Measurements from ENCODE around the gene ERBB3.

ERBB3 gene

GRCh38 chr12:56117778-56118687, 38.1 kb downstream of the ERBB3 start, which contains the start of gene ZC3H10:
ZC3H10 (plus strand) TSS chr12:56118266; CDS start chr12:56120563, 2,297 bp downstream.
- CTCF ChIA-PET: interaction anchor here (0.5 to 5.0 kb wide), 26 partner anchors 10 to 1112 kb away, joined by 3 to 86 read pairs (median 4); partner anchors contain the start of genes ERBB3, ESYT1, PA2G4 and RNF41
- no peak for TF ChIP-seq ZNF274 (IDR thresholded peaks at IDR 0.05; ENCODE audit: low read length)
- no peak for TF ChIP-seq ZNF274 (tag by site-specific recombination; IDR thresholded peaks at IDR 0.05; ENCODE audit: borderline replicate concordance)
- TF ChIP-seq ZEB2 (tag by site-specific recombination; IDR thresholded peaks at IDR 0.05): peak; percentile 98
- peak; percentile 34 for TF ChIP-seq ZNF561 (tag by site-specific recombination; IDR thresholded peaks at IDR 0.05; ENCODE audit: borderline replicate concordance)
- peak; percentile 75; the same call in 1 of the 2 replicates for TF ChIP-seq ZNF24 (tag by site-specific recombination; IDR thresholded peaks at IDR 0.05)
- no peak for TF ChIP-seq ZNF121 (tag by site-specific recombination; IDR thresholded peaks at IDR 0.05)
- TF ChIP-seq ZBTB1 (tag by site-specific recombination; IDR thresholded peaks at IDR 0.05): peak; percentile 71; the same call in 1 of the 2 replicates
- TF ChIP-seq HIC1 (tag by site-specific recombination; IDR thresholded peaks at IDR 0.05): peak; percentile 75
- TF ChIP-seq KLF8 (tag by site-specific recombination; IDR thresholded peaks at IDR 0.05): peak; percentile 93
- peak; percentile 85 for TF ChIP-seq ZFHX2 (tag by site-specific recombination; conservative IDR thresholded peaks at IDR 0.05)
- TF ChIP-seq ZNF704 (tag by site-specific recombination; IDR thresholded peaks at IDR 0.05): no peak
- peak; percentile 48; the same call in 1 of the 2 replicates for TF ChIP-seq ZNF548 (tag by site-specific recombination; IDR thresholded peaks at IDR 0.05)
- TF ChIP-seq ZNF174 (tag by site-specific recombination; IDR thresholded peaks at IDR 0.05): no peak
- 0 out of 2 replicates have a peak, but pooled peaks have one; percentile 23 for TF ChIP-seq ZNF10 (tag by site-specific recombination; IDR thresholded peaks at IDR 0.05)
- no peak for TF ChIP-seq SALL2 (tag by site-specific recombination; IDR thresholded peaks at IDR 0.05; ENCODE audit: borderline replicate concordance)
- TF ChIP-seq ZNF626 (tag by site-specific recombination; IDR thresholded peaks at IDR 0.05): no peak
- peak; percentile 97 for TF ChIP-seq ZNF76 (tag by site-specific recombination; IDR thresholded peaks at IDR 0.05; ENCODE audit: borderline replicate concordance, low read depth)
- no peak for TF ChIP-seq ZNF292 (tag by site-specific recombination; IDR thresholded peaks at IDR 0.05; ENCODE audit: borderline replicate concordance, low read depth)
- 0 out of 2 replicates have a peak, but pooled peaks have one; percentile 22 for TF ChIP-seq ZIC2 (tag by site-specific recombination; IDR thresholded peaks at IDR 0.05)
- 0 out of 2 replicates have a peak, but pooled peaks have one; percentile 37 for TF ChIP-seq ZNF488 (tag by site-specific recombination; IDR thresholded peaks at IDR 0.05)
- TF ChIP-seq ZBTB11 (tag by site-specific recombination; conservative IDR thresholded peaks at IDR 0.05; ENCODE audit: low read depth): peak; percentile 95
- TF ChIP-seq TSHZ1 (tag by site-specific recombination; IDR thresholded peaks at IDR 0.05; ENCODE audit: borderline replicate concordance): peak; percentile 36; the same call in 1 of the 2 replicates
- TF ChIP-seq ATF2 (tag by site-specific recombination; IDR thresholded peaks at IDR 0.05; ENCODE audit: low read depth): peak; percentile 91

More at GRCh38 chr12:56117778-56118687, 38.1 kb downstream of the ERBB3 start, which contains the start of gene ZC3H10:
- Histone ChIP-seq H3K4me3 (ENCODE audit: low read depth, low read length) (peak within 1 kb of the TSS; percentile 78), H3K9me3 (ENCODE audit: control insufficient read depth, insufficient read depth, low read depth, low read length) (no peaks in the 10 kb centered on the region), H3K27ac (ENCODE audit: extremely low read depth, low read depth, low read length) (peak within 1 kb of the TSS; percentile 99), H3K4me1 (ENCODE audit: control insufficient read depth, insufficient read depth, low read length) (peaks cover 5% of the 10 kb centered on the region), H3K36me3 (ENCODE audit: control insufficient read depth in 2 of 2, insufficient read depth in 1 of 2, low read length in 2 of 2) (peaks cover 0 to 58% of the 10 kb centered on the region in 2 experiments; a peak in 1 of 3 replicates)
- POLR2A ChIA-PET: interaction anchor here (0.6 to 6.1 kb wide), 28 partner anchors 9 to 404 kb away, joined by 3 to 165 read pairs (median 6); partner anchors contain the start of genes ANKRD52, CNPY2, COQ10A and CS

Measured in HEK293 (cell line).